Measurements from ENCODE around the gene LHFPL3.
A peak's percentile ranks its signal among the peaks of the same experiment; 100 is the strongest.

DNA sequence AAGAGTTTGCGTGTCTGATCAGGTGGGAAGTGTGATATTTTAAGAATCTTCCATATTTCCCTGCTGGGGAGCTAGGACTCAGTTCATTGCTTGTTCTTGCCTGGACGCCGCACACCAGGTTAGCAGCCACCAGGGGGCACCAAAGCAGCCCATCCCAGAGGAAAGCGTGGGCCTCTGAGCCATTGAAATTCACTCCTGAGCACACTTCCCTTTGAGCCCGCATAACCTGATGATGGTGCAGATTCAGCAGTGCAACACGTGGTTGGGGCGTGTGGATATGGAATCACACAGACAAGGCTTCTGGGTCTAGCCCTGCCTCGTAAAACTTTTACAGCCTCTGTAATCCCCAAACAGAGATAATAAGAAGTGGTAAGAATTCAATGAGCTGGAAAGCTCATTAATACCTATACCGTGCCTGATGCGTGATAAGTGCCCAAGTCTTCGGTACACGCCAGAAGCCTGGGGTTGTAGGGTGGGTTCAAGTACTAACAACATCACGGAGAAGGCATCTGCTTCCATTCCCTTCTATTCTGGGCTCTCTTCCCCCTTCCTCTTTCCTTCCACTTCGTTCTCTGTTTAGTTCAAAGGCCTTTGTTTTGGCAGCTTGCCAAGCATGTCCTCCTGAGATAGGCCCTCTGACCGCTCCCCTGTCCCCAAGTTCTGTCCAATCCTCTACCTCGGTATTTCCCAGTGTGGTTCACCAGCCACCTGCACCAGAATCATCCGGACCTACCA, 555.5 kb downstream of the LHFPL3 start:
- TF ChIP-seq CTCF (IDR thresholded peaks at IDR 0.05), result peak; percentile 94
- no peak for TF ChIP-seq EZH2phosphoT487 (IDR thresholded peaks at IDR 0.05)
